HEK293 (cell line): ENCODE data around the gene PLEKHG2.

Experiments used
- EGR2 ChIP-seq: fragments of 450-650 bp; formaldehyde crosslinking; IDR thresholded peaks from 2 replicates; pipeline ENCODE4 v1.5.1; 2016; ENCODE audit warnings: low read depth, missing biosample characterization, missing genetic modification characterization
- HOXA7 ChIP-seq: sonication (generic); formaldehyde crosslinking; IDR thresholded peaks from 2 replicates; pipeline ENCODE4 v1.8.1; 2022; ENCODE audit warnings: missing genetic modification reagents, borderline replicate concordance
- KLF7 ChIP-seq: fragments of 450-650 bp; formaldehyde crosslinking; IDR thresholded peaks from 2 replicates; pipeline ENCODE4 v1.5.1; 2016; ENCODE audit warnings: missing biosample characterization, missing genetic modification characterization, borderline replicate concordance
- OSR2 ChIP-seq: fragments of 450-650 bp; formaldehyde crosslinking; IDR thresholded peaks from 2 replicates; pipeline ENCODE4 v1.5.1; 2016; ENCODE audit warnings: missing biosample characterization, missing genetic modification characterization
- ZFP41 ChIP-seq: fragments of 450-650 bp; formaldehyde crosslinking; IDR thresholded peaks from 2 replicates; pipeline ENCODE4 v1.5.1; 2016; ENCODE audit warnings: missing biosample characterization, missing genetic modification characterization, borderline replicate concordance
- ZNF114 ChIP-seq: fragments of 450-650 bp; formaldehyde crosslinking; IDR thresholded peaks from 2 replicates; pipeline ENCODE4 v1.5.0; 2017; ENCODE audit warnings: missing biosample characterization, missing genetic modification characterization
- ZNF221 ChIP-seq: fragments of 450-650 bp; formaldehyde crosslinking; IDR thresholded peaks from 2 replicates; pipeline ENCODE4 v1.5.1; 2017; ENCODE audit warnings: missing biosample characterization, missing genetic modification characterization, borderline replicate concordance
- ZNF223 ChIP-seq: fragments of 450-650 bp; formaldehyde crosslinking; IDR thresholded peaks from 2 replicates; pipeline ENCODE4 v1.5.1; 2016; ENCODE audit warnings: missing biosample characterization, missing genetic modification characterization
- ZNF248 ChIP-seq: fragments of 450-650 bp; formaldehyde crosslinking; IDR thresholded peaks from 2 replicates; pipeline ENCODE4 v1.5.1; 2017; ENCODE audit warnings: missing biosample characterization, missing genetic modification characterization
- ZNF292 ChIP-seq: fragments of 450-650 bp; formaldehyde crosslinking; IDR thresholded peaks from 2 replicates; pipeline ENCODE4 v1.5.1; 2016; ENCODE audit warnings: low read depth, missing biosample characterization, missing genetic modification characterization, borderline replicate concordance
- ZNF510 ChIP-seq: fragments of 450-650 bp; formaldehyde crosslinking; IDR thresholded peaks from 2 replicates; pipeline ENCODE4 v1.5.1; 2018; ENCODE audit warnings: mild to moderate bottlenecking, missing genetic modification characterization, missing biosample characterization; ENCODE audit not compliant: insufficient replicate concordance
- ZNF571 ChIP-seq: fragments of 450-650 bp; formaldehyde crosslinking; IDR thresholded peaks from 2 replicates; pipeline ENCODE4 v1.5.0; 2017; ENCODE audit warnings: missing biosample characterization, missing genetic modification characterization
- ZNF610 ChIP-seq: fragments of 450-650 bp; formaldehyde crosslinking; IDR thresholded peaks from 2 replicates; pipeline ENCODE4 v1.5.1; 2016; ENCODE audit warnings: missing biosample characterization, missing genetic modification characterization, borderline replicate concordance
- ZNF664 ChIP-seq: fragments of 450-650 bp; formaldehyde crosslinking; IDR thresholded peaks from 2 replicates; pipeline ENCODE4 v1.5.1; 2016; ENCODE audit warnings: missing biosample characterization, missing genetic modification characterization
- ZNF670 ChIP-seq: fragments of 450-650 bp; formaldehyde crosslinking; IDR thresholded peaks from 2 replicates; pipeline ENCODE4 v1.5.1; 2016; ENCODE audit warnings: missing biosample characterization, missing genetic modification characterization, low read depth
- ZNF707 ChIP-seq: fragments of 450-650 bp; formaldehyde crosslinking; IDR thresholded peaks from 2 replicates; pipeline ENCODE4 v1.5.1; 2016; ENCODE audit warnings: missing biosample characterization, missing genetic modification characterization
- ZNF830 ChIP-seq: fragments of 450-650 bp; IDR thresholded peaks from 2 replicates; pipeline ENCODE4 v1.5.0; 2018; ENCODE audit warnings: missing biosample characterization, missing genetic modification characterization, low read depth, mild to moderate bottlenecking, moderate library complexity
- ZXDB ChIP-seq: fragments of 450-650 bp; formaldehyde crosslinking; IDR thresholded peaks from 2 replicates; pipeline ENCODE4 v1.5.1; 2016; ENCODE audit warnings: missing biosample characterization, missing genetic modification characterization
- TF ChIP-seq, protein P1 (sequence below): fragments of 450-650 bp; formaldehyde crosslinking; IDR thresholded peaks from 2 replicates; pipeline ENCODE4 v1.5.1; 2016; ENCODE audit warnings: missing biosample characterization, missing genetic modification characterization
- TF ChIP-seq, protein P2 (sequence below): fragments of 450-650 bp; IDR thresholded peaks from 2 replicates; pipeline ENCODE4 v1.5.1; 2018; ENCODE audit warnings: missing biosample characterization, missing genetic modification characterization
- TF ChIP-seq, protein P3 (sequence below): fragments of 450-650 bp; formaldehyde crosslinking; IDR thresholded peaks from 2 replicates; pipeline ENCODE4 v1.5.1; 2016; ENCODE audit warnings: missing biosample characterization, missing genetic modification characterization
- TF ChIP-seq, protein P4 (sequence below): fragments of 450-650 bp; formaldehyde crosslinking; IDR thresholded peaks from 2 replicates; pipeline ENCODE4 v1.5.1; 2016; ENCODE audit warnings: missing biosample characterization, missing genetic modification characterization
- TF ChIP-seq, protein P5 (sequence below): fragments of 450-650 bp; formaldehyde crosslinking; IDR thresholded peaks from 2 replicates; pipeline ENCODE4 v1.5.1; 2017; ENCODE audit warnings: missing biosample characterization, mild to moderate bottlenecking, missing genetic modification characterization, moderate library complexity
- TF ChIP-seq, protein P6 (sequence below): fragments of 450-650 bp; formaldehyde crosslinking; IDR thresholded peaks from 2 replicates; pipeline ENCODE4 v1.5.1; 2016; ENCODE audit warnings: missing biosample characterization, missing genetic modification characterization
- TF ChIP-seq, protein P7 (sequence below): fragments of 450-650 bp; formaldehyde crosslinking; IDR thresholded peaks from 2 replicates; pipeline ENCODE4 v1.5.1; 2016; ENCODE audit warnings: missing biosample characterization, missing genetic modification characterization
- TF ChIP-seq, protein P8 (sequence below): fragments of 450-650 bp; formaldehyde crosslinking; IDR thresholded peaks from 2 replicates; pipeline ENCODE4 v1.5.1; 2016; ENCODE audit warnings: missing biosample characterization, missing genetic modification characterization

Gene PLEKHG2

DNA sequence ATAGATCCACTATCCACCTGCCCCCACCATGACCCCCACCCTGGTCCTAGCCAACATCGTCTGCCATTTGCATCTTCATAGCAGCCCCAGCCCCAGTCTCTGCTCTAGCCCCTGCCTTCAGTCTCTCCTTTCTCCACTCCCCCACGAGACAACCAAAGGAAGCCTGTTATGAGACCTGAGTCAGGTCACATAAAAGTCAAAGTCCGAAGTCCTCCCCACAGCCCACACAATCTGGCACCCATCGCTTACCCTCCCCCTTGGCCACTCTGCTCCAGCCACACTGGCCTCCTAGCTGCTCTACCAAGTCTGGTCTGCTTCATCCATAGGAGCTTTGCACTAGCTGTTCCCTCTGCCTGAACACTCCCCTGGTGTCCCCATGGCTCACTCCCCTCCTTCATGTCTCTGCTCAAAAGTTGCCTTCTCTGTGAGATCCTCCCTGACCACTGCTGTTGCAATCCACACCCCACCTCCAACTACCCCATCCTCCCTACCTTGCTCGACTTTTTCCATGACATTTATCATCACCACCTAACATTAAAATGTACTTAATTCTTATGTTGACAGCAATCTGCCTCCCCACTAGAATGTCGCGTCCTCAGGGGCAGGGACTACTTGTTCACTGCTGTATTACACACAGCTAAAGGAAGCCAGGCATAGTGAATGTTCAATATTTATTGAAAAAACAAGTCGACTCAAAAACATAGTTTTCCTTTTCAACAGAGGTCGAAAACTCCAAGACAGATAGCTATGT, 1.2 kb upstream of the PLEKHG2 start (continued):
- TF ChIP-seq ZXDB, result no peak
- no peak for TF ChIP-seq ZNF610 (tag by site-specific recombination)
- no peak for TF ChIP-seq OSR2 (tag by site-specific recombination)
- TF ChIP-seq, protein P1, sequence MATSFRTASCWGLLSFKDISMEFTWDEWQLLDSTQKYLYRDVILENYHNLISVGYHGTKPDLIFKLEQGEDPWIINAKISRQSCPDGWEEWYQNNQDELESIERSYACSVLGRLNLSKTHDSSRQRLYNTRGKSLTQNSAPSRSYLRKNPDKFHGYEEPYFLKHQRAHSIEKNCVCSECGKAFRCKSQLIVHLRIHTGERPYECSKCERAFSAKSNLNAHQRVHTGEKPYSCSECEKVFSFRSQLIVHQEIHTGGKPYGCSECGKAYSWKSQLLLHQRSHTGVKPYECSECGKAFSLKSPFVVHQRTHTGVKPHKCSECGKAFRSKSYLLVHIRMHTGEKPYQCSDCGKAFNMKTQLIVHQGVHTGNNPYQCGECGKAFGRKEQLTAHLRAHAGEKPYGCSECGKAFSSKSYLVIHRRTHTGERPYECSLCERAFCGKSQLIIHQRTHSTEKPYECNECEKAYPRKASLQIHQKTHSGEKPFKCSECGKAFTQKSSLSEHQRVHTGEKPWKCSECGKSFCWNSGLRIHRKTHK (tag by site-specific recombination), result no peak
- TF ChIP-seq ZNF664 (tag by site-specific recombination), result no peak
- TF ChIP-seq ZNF830, result no peak
- TF ChIP-seq ZNF248 (tag by site-specific recombination), result 0 out of 2 replicates have a peak, but pooled peaks have one; percentile 34
- TF ChIP-seq ZNF670, result no peak
- no peak for TF ChIP-seq ZNF707
- no peak for TF ChIP-seq ZNF114
- TF ChIP-seq, protein P2, sequence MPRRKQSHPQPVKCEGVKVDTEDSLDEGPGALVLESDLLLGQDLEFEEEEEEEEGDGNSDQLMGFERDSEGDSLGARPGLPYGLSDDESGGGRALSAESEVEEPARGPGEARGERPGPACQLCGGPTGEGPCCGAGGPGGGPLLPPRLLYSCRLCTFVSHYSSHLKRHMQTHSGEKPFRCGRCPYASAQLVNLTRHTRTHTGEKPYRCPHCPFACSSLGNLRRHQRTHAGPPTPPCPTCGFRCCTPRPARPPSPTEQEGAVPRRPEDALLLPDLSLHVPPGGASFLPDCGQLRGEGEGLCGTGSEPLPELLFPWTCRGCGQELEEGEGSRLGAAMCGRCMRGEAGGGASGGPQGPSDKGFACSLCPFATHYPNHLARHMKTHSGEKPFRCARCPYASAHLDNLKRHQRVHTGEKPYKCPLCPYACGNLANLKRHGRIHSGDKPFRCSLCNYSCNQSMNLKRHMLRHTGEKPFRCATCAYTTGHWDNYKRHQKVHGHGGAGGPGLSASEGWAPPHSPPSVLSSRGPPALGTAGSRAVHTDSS (tag by site-specific recombination), result no peak
- TF ChIP-seq ZNF571 (tag by site-specific recombination), result no peak; the same call in 1 of the 2 replicates
- TF ChIP-seq, protein P3, sequence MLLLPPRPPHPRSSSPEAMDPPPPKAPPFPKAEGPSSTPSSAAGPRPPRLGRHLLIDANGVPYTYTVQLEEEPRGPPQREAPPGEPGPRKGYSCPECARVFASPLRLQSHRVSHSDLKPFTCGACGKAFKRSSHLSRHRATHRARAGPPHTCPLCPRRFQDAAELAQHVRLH, result no peak
- TF ChIP-seq, protein P4, sequence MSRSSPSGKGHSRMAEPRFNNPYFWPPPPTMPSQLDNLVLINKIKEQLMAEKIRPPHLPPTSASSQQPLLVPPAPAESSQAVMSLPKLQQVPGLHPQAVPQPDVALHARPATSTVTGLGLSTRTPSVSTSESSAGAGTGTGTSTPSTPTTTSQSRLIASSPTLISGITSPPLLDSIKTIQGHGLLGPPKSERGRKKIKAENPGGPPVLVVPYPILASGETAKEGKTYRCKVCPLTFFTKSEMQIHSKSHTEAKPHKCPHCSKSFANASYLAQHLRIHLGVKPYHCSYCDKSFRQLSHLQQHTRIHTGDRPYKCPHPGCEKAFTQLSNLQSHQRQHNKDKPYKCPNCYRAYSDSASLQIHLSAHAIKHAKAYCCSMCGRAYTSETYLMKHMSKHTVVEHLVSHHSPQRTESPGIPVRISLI (tag by site-specific recombination), result no peak
- TF ChIP-seq, protein P5, sequence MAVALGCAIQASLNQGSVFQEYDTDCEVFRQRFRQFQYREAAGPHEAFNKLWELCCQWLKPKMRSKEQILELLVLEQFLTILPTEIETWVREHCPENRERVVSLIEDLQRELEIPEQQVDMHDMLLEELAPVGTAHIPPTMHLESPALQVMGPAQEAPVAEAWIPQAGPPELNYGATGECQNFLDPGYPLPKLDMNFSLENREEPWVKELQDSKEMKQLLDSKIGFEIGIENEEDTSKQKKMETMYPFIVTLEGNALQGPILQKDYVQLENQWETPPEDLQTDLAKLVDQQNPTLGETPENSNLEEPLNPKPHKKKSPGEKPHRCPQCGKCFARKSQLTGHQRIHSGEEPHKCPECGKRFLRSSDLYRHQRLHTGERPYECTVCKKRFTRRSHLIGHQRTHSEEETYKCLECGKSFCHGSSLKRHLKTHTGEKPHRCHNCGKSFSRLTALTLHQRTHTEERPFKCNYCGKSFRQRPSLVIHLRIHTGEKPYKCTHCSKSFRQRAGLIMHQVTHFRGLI (tag by site-specific recombination), result no peak
- TF ChIP-seq, protein P6, sequence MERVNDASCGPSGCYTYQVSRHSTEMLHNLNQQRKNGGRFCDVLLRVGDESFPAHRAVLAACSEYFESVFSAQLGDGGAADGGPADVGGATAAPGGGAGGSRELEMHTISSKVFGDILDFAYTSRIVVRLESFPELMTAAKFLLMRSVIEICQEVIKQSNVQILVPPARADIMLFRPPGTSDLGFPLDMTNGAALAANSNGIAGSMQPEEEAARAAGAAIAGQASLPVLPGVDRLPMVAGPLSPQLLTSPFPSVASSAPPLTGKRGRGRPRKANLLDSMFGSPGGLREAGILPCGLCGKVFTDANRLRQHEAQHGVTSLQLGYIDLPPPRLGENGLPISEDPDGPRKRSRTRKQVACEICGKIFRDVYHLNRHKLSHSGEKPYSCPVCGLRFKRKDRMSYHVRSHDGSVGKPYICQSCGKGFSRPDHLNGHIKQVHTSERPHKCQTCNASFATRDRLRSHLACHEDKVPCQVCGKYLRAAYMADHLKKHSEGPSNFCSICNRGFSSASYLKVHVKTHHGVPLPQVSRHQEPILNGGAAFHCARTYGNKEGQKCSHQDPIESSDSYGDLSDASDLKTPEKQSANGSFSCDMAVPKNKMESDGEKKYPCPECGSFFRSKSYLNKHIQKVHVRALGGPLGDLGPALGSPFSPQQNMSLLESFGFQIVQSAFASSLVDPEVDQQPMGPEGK (tag by site-specific recombination), result peak; percentile 62
- no peak for TF ChIP-seq ZNF221 (tag by site-specific recombination)
- no peak for TF ChIP-seq ZFP41 (tag by site-specific recombination)
- no peak for TF ChIP-seq KLF7 (tag by site-specific recombination)
- no peak for TF ChIP-seq ZNF292 (tag by site-specific recombination)
- TF ChIP-seq EGR2, result peak; percentile 62
- TF ChIP-seq, protein P7, sequence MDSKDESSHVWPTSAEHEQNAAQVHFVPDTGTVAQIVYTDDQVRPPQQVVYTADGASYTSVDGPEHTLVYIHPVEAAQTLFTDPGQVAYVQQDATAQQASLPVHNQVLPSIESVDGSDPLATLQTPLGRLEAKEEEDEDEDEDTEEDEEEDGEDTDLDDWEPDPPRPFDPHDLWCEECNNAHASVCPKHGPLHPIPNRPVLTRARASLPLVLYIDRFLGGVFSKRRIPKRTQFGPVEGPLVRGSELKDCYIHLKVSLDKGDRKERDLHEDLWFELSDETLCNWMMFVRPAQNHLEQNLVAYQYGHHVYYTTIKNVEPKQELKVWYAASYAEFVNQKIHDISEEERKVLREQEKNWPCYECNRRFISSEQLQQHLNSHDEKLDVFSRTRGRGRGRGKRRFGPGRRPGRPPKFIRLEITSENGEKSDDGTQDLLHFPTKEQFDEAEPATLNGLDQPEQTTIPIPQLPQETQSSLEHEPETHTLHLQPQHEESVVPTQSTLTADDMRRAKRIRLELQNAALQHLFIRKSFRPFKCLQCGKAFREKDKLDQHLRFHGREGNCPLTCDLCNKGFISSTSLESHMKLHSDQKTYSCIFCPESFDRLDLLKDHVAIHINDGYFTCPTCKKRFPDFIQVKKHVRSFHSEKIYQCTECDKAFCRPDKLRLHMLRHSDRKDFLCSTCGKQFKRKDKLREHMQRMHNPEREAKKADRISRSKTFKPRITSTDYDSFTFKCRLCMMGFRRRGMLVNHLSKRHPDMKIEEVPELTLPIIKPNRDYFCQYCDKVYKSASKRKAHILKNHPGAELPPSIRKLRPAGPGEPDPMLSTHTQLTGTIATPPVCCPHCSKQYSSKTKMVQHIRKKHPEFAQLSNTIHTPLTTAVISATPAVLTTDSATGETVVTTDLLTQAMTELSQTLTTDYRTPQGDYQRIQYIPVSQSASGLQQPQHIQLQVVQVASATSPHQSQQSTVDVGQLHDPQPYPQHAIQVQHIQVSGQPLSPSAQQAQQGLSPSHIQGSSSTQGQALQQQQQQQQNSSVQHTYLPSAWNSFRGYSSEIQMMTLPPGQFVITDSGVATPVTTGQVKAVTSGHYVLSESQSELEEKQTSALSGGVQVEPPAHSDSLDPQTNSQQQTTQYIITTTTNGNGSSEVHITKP, result no peak
- TF ChIP-seq, protein P8, sequence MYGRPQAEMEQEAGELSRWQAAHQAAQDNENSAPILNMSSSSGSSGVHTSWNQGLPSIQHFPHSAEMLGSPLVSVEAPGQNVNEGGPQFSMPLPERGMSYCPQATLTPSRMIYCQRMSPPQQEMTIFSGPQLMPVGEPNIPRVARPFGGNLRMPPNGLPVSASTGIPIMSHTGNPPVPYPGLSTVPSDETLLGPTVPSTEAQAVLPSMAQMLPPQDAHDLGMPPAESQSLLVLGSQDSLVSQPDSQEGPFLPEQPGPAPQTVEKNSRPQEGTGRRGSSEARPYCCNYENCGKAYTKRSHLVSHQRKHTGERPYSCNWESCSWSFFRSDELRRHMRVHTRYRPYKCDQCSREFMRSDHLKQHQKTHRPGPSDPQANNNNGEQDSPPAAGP, result no peak
- TF ChIP-seq ZNF223 (tag by site-specific recombination), result no peak
- TF ChIP-seq HOXA7 (CRISPR knock-in tag), result no peak
- TF ChIP-seq ZNF510 (tag by site-specific recombination), result no peak
